Skeletal muscle satellite cell (primary cell): ENCODE results near the gene TRIOBP.

Source experiments
- H3K27me3 ChIP-seq: 2 replicates; pipeline ENCODE4 v1.7.0; 2013; ENCODE audit warnings: low read length; ENCODE audit not compliant: control insufficient read depth, insufficient read depth
- H3K36me3 ChIP-seq: 2 replicates; pipeline ENCODE4 v1.7.0; 2013; ENCODE audit warnings: mild to moderate bottlenecking, control low read depth, low read length; ENCODE audit not compliant: insufficient read depth
- H3K4me1 ChIP-seq: 2 replicates; pipeline ENCODE4 v1.7.0; 2013; ENCODE audit warnings: low read length; ENCODE audit not compliant: control insufficient read depth, insufficient read depth
- H3K4me2 ChIP-seq: 2 replicates; pipeline ENCODE4 v1.7.0; 2013; ENCODE audit warnings: mild to moderate bottlenecking, low read length
- H3K4me3 ChIP-seq: 2 replicates; pipeline ENCODE4 v1.7.0; 2013; ENCODE audit warnings: low read length
- H3K9ac ChIP-seq: 2 replicates; pipeline ENCODE4 v1.7.0; 2013; ENCODE audit warnings: mild to moderate bottlenecking, low read depth, low read length, moderate library complexity
- H3K9me3 ChIP-seq: replicated peaks from 2 replicates; pipeline ENCODE4 v1.7.0; 2013; ENCODE audit warnings: mild to moderate bottlenecking, control low read depth, low read length

Gene TRIOBP

DNA sequence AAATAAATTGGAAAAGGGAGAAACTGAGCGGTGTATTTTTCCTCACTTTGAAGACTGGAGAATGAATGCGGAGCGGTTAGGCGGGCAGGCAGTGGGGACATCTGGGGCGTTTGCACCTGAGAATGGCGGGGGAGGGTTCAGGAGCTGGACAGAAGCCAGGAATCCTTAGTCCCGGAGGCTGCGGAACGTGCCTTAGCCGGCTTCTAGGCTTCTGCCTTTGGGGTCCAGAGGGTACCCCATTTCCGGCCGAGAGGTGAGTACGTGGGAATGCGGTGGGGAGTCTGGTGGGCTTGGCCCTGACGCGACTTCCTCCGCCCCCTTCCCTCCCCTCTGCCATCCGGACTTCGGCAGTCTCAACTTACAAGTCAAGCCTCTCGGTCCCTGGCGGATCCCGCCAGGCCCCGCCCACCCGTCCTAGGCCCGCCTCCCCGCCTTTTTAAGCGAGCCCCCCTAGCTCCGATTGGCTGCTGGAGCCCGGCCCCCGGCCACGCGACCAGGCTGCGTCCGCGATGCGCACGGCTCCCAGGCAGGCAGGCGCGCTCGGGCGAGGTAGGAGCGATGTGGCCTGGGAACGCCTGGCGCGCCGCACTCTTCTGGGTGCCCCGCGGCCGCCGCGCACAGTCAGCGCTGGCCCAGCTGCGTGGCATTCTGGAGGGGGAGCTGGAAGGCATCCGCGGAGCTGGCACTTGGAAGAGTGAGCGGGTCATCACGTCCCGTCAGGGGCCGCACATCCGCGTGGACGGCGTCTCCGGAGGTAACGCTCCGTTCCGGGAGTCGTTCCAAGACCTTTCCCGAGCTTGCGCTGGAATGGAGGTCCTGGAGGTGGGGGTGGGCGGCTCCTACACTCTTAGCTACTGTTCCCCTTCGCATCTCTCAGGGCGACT is 110.8 kb downstream of the TRIOBP start, which contains the start of gene GCAT:
GCAT (plus strand) TSS at position 525 of the 884 bp plus-strand sequence; CDS start at position 559, 34 bp downstream.
- Histone ChIP-seq H3K4me3 (peak within 1 kb of the TSS; percentile 73), H3K9me3 (no peaks in the 10 kb centered on the region), H3K9ac (peak within 1 kb of the TSS; percentile 97), H3K4me2 (peak within 1 kb of the TSS; percentile 99), H3K27me3 (no peaks in the 10 kb centered on the region), H3K4me1 (peaks cover 39% of the 10 kb centered on the region), H3K36me3 (no peaks in the 10 kb centered on the region)

DNA sequence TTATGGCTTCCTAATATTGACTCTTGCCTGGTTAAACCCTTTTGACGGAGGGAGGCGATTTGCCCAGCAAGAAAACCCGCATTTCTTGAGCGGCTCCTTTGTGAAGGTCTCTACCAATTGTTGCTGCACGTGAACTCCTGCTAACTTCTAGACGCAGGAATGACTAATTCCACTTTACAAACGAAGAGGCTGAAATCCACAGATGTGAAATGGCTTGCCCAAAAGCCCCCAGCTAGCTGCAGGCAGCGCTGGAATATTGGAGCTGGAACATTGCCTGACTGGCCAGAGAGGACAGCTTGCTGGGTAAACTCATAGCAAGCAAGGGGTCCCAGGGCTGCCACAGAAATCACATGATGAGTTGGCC is 111.4 kb downstream of the TRIOBP start:
- Histone ChIP-seq H3K4me1 (peaks cover 36% of the 10 kb centered on the region), H3K27me3 (no peaks in the 10 kb centered on the region), H3K36me3 (no peaks in the 10 kb centered on the region), H3K4me2 (peak overlapping the region; percentile 99), H3K9ac (peak overlapping the region; percentile 78), H3K9me3 (no peaks in the 10 kb centered on the region), H3K4me3 (peak overlapping the region; percentile 73)

DNA sequence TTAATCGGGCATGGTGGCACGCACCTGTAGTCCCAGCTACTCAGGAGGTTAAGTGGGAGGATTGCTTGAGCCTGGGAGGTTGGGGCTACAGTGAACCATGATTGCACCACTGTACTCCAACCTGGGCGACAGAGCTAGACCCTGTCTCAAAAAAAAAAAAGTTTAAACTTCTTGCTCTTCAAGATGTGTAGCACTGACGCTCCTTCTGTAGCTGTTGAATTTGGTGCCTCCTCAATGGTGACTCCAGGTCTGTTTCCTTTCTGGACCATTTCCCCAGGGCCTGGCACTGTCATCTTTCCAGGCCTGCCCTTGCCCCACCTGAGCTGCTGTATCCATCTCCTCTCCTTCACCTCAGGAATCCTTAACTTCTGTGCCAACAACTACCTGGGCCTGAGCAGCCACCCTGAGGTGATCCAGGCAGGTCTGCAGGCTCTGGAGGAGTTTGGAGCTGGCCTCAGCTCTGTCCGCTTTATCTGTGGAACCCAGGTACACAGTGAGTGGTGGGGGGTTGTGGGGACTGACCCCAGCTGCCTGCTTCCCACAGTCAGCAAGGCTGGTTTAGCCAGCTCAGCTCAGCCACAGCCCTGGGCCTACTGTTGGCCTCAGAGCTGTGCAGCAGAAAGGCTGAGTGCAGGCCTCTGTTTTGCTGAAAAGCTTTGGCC is 113.0 kb downstream of the TRIOBP start:
- Histone ChIP-seq H3K27me3 (no peaks in the 10 kb centered on the region), H3K9ac (no peak overlapping the region), H3K4me3 (no peak overlapping the region), H3K4me1 (peaks cover 30% of the 10 kb centered on the region), H3K9me3 (no peaks in the 10 kb centered on the region), H3K4me2 (no peak overlapping the region), H3K36me3 (no peaks in the 10 kb centered on the region)

DNA sequence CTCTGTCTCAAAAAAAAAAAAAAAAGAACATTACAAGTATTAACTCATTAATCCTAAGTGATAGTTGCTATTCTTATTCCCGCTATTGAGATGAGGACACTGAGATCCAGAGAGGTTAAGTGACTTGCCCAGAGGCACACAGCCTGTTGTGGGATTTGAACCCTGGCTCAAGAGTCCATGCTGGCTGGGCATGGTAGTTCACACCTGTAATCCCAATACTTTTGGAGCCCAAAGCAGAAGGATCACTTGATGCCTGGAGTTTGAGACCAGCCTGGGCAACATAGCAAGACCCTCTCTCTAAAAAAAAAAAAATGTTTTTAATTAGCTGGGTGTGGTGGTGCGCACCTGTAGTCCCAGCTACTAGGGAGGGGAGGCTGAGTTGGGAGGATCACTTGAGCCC is 115.0 kb downstream of the TRIOBP start:
- Histone ChIP-seq H3K9ac (no peak overlapping the region), H3K4me3 (no peak overlapping the region), H3K36me3 (no peaks in the 10 kb centered on the region), H3K27me3 (no peaks in the 10 kb centered on the region), H3K4me1 (peaks cover 11% of the 10 kb centered on the region), H3K9me3 (no peaks in the 10 kb centered on the region), H3K4me2 (no peak overlapping the region)

DNA sequence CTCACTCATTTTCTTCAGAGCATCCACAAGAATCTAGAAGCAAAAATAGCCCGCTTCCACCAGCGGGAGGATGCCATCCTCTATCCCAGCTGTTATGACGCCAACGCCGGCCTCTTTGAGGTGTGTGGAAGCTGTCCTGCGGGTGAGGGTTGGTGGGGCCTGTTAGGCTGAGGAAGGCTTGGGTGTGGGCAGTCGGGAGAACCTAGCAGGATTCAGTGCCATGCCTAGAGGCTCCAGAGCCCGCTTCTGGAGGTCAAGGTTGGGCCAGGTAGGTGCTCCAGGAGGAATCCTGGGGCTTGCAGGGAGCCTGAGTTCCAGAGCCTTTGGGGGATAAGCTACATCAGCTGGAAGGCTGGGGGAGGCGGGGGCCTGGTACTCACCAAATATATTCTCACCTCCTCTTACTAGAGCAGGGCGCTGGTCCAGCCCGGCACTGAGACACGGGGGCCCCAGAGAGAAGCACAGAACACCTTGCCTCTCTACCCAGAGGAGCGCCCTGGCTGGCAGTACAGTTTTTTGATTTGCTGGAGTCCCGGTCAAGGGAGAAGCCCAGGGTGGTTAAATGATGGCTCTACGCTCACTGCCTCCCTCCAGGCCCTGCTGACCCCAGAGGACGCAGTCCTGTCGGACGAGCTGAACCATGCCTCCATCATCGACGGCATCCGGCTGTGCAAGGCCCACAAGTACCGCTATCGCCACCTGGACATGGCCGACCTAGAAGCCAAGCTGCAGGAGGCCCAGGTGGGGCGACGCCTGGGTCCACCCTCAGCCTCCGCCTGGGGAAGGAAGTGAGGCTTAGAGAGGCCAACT is 116.2 kb downstream of the TRIOBP start:
- H3K36me3 ChIP-seq: no peaks in the 10 kb centered on the region
- no peak overlapping the region for H3K4me3 ChIP-seq

DNA sequence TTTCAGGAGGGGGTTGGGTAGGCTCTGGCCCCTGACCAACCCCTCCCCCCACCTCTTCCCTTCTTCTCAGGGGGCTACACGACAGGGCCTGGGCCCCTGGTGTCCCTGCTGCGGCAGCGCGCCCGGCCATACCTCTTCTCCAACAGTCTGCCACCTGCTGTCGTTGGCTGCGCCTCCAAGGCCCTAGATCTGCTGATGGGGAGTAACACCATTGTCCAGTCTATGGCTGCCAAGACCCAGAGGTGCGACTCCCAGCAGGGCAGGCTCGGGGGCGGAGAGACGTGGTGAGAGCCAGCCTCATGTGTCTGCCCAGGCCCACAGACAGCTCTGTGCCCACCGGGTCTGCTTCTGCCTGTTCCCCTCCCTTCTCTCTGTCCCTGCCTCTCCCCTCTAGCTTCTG is 118.7 kb downstream of the TRIOBP start:
- peaks cover 8% of the 10 kb centered on the region for H3K27me3 ChIP-seq
- H3K36me3 ChIP-seq: no peaks in the 10 kb centered on the region
- H3K9ac ChIP-seq: no peak overlapping the region
- H3K9me3 ChIP-seq: no peaks in the 10 kb centered on the region
- no peak overlapping the region for H3K4me2 ChIP-seq
- H3K4me3 ChIP-seq: no peak overlapping the region
- H3K4me1 ChIP-seq: peaks cover 13% of the 10 kb centered on the region

More for the DNA sequence above, 116.2 kb downstream of the TRIOBP start:
- Histone ChIP-seq H3K9me3 (no peaks in the 10 kb centered on the region), H3K4me2 (no peak overlapping the region), H3K4me1 (peaks cover 9% of the 10 kb centered on the region), H3K9ac (no peak overlapping the region), H3K27me3 (no peaks in the 10 kb centered on the region)

DNA sequence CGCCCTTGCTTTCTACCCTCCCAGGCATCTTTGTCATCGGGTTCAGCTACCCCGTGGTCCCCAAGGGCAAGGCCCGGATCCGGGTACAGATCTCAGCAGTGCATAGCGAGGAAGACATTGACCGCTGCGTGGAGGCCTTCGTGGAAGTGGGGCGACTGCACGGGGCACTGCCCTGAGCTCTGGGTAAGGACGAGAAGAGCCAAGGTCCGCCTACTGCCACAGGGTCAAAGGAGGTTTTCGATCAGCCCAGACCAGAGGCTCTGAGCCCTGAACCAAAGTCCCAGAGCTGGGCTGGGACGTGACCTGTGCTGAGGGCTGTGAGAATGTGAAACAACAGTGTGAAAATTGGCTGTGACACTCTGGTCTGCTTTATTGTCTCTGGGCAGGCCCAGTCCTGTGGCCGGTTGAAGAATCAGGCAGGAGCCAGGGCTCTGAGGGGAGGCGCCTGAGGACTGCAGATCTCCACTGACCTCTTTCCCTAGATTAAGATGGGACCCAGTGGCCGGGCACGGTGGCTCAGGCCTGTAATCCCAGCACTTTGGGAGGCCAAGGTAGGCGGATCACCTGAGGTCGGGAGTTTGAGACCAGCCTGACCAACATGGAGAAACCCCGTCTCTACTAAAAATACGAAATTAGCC is 119.8 kb downstream of the TRIOBP start:
- Histone ChIP-seq H3K9me3 (no peaks in the 10 kb centered on the region), H3K27me3 (peaks cover 10% of the 10 kb centered on the region), H3K9ac (no peak overlapping the region), H3K4me3 (no peak overlapping the region), H3K36me3 (no peaks in the 10 kb centered on the region), H3K4me2 (no peak overlapping the region), H3K4me1 (peaks cover 13% of the 10 kb centered on the region)

DNA sequence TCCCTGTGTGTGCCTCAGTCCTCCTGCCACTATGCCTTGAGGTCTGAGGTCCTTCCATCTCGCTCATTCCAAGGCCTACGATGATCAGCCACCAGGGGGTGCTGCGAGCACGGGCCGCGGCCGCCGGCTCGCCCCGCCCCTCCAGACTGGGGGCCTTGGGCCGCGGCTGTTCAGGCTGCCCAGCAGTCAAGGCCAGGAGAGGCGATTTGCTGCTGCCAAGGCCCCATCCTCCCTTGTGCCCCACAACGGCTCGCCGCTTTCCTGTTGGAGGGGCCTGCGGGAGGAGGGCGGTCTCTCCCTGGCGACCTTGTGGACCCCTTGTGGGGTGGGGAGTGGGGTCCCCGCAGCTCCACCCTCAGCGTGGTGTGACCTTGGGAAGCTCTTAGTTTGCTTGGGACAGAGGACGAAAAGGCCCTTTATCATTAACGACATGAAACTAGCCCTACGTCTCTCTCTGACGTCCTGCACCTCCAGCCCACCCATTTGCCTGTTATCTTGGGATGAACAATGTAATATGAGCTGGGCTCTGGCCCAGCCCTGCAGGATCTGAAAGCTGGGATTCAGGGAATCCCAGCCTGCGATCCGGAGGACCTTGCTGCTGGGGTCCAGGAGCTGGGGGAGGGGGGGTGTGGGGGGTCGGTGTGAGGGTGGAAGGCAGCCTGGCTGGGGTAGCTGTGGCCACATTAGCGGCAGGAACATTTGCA is 121.0 kb downstream of the TRIOBP start:
- Histone ChIP-seq H3K4me3 (peak overlapping the region; percentile 62), H3K36me3 (no peaks in the 10 kb centered on the region), H3K9me3 (no peaks in the 10 kb centered on the region)

DNA sequence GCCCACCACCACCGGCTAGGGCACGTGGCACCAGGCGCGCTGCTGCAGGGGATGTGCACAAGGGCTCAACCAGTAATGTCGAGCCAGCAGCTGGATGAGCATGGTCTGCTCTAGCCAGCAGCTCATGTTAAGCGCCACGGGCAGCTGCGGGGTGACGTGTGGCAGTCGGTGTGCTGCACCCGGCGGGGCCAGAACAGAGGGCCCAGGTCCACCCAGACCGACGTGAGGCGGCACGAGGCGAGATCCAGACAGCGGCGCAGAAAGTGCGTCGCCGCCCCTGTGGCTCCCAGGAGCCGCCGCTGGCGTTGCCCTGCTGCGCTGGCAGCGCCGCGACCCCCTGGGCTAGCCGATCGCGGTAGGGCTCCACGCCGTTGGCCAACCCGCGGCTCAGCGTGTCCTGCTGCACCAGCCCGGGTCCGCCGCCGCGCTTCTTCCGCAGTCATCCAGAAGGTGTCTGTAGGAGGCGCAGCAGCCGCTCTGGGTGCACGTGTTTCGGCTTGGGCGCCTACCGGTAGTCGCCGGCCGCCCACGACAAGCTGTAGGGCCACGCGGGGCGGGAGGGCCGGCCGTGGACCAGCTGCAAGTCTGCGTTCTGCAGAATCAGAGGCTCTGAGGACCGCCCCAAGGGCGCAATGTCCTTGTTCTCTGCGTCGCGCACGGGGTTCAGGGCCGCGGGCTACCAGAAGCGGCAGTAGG is 121.7 kb downstream of the TRIOBP start:
- H3K4me2 ChIP-seq: peak overlapping the region; percentile 79

More for the DNA sequence above, 121.0 kb downstream of the TRIOBP start:
- Histone ChIP-seq H3K4me1 (peaks cover 13% of the 10 kb centered on the region), H3K4me2 (peak overlapping the region; percentile 79), H3K27me3 (peaks cover 19% of the 10 kb centered on the region), H3K9ac (peak overlapping the region; percentile 71)

DNA sequence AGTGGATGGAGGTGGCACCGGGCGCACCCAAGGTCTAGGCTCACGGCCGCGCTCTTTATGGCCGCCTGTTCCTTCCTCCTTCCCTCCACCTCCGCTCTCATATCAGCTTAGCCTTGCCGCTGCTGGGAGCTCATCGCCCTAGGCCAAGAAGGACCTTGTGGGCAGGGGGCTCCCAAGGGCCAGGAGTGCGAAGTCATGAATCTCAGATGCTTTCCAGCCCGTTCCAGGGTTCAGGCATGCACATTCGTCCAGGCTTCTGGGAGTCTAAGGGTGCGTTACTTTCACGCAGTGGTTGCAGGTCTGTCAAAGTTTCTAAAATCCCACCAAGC is 122.2 kb downstream of the TRIOBP start:
- Histone ChIP-seq H3K4me1 (peaks cover 13% of the 10 kb centered on the region), H3K4me2 (peak overlapping the region; percentile 79), H3K27me3 (peaks cover 29% of the 10 kb centered on the region), H3K9me3 (no peaks in the 10 kb centered on the region), H3K4me3 (peak overlapping the region; percentile 61), H3K9ac (no peak overlapping the region), H3K36me3 (no peaks in the 10 kb centered on the region)

More for the DNA sequence above, 121.7 kb downstream of the TRIOBP start:
- Histone ChIP-seq H3K36me3 (no peaks in the 10 kb centered on the region), H3K9me3 (no peaks in the 10 kb centered on the region), H3K9ac (peak overlapping the region; percentile 36), H3K4me3 (peak overlapping the region; percentile 61), H3K27me3 (peaks cover 26% of the 10 kb centered on the region), H3K4me1 (peaks cover 13% of the 10 kb centered on the region)
